COLO668 (cell line): Measurements from ENCODE around the gene BRD4.

Experiments used
- DNase-seq: peaks from one replicate; lab custom pipeline; 2025; ENCODE audit not compliant: unreplicated experiment; lab: John Stamatoyannopoulos, UW

BRD4 gene

DNA sequence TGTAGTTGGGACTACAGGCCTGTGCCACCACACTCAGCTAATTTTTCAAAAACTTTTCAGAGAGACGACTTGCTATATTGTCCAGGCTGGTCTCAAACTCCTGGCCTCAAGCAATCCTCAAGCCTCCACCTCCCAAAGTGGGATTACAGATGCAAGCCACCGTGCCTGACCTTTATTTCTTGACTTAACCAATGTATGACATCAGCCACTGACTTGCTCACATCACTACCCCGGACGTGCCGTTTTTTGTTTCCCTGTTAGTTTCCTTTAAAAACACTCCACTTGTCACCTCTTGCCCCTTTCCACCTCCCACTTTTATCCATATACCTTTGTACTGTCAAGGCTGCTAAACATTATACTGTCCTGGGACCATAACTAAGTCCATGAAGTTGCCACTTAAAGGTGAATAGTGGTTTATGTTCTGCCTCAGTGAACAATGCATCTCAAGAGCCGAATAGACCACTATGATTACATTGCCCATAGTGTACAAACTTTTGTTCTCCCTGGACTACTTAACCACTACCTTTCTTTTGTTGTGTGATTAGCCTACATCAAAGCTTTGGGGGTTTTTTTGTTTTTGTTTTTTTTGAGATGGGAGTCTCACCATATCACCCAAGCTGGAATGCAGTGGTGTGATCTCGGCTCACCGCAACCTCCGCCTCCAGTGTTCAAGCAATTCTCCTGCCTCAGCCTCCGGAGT lies 97.8 kb downstream of the BRD4 start:
- DNase-seq, result peak; percentile 1

- no peak for DNase-seq
Measured at GRCh38 chr19:15231271-15231670, 101.1 kb downstream of the BRD4 start.

- no peak for DNase-seq
Measured at GRCh38 chr19:15227261-15227660, 105.1 kb downstream of the BRD4 start.

GRCh38 chr19:15225760-15226159 lies 106.6 kb downstream of the BRD4 start:
- DNase-seq, result no peak

DNA sequence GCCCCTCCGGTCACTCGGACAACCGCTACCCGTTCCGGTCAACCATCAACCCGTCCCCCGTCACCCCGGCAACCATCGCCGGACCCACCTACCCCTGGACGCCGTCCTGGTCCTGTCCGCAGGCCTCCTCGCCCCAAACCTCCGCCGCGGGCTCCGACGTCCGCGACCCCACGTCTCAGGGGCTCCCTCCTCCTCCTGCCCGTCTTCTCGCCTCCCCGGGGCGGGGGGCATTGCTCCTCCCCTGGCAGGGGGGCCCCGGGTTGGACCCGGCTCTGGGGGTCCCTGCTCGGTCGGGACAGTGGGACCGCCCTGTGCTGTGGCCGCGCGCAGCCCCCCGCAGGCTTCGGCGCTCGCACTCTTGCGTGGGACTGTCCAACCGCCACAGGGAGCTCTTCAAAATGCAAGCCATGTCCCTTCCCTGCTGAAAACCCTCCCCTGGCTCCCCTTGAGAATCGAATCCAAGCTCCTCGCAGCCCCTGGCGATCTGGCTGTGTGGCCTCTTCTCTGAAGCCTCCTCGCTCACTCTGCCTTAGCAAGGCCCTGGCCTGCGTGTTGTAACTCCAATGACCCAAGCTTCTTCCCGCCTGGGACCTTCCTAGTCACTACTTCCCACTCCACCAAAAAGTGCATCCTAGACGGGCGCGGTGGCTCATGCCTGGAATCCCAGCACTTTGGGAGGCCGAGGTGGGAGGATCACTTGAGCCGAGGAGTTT lies 108.5 kb downstream of the BRD4 start:
- DNase-seq, result no peak

- DNase-seq, result peak; percentile 87
Measured at GRCh38 chr19:15222738-15223648, 109.3 kb downstream of the BRD4 start.

GRCh38 chr19:15220833-15221232 lies 111.5 kb downstream of the BRD4 start:
- no peak for DNase-seq

DNA sequence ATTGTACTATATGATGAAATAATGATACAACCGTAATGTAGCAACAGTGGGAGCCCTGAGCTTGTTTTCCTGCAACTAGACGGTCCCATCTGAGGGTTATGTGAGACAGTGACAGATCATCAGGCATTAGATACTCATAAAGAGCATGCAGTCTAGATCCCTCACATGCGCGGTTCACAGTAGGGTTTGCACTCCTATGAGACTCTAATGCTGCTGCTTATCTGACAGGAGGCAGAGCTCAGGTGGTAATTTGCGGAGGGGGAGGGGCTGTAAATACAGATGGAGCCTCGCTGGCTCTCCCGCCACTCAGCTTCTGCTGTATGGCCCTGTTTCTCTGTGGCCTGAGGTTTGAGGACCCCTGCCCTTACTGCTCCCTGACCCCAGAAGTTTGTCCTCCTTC lies 113.8 kb downstream of the BRD4 start:
- no peak for DNase-seq

DNA sequence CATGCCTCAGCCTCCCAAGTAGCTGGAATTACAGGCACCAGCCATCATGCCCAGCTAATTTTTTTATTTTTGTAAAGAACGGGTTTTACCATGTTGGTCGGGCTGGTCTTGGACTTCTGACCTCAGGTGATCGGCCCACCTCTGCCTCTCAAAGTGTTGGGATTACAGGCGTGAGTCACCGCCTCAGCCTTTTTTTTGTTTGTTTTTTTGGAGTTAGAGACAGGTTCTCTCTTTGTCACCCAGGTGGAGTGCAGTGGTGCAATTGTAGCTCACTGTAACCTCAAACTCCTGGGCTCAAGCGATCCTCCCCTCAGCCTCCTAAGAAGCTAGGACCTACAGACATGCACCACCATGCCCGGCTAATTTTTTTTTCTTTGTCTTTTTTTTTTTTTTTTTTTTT lies 116.0 kb downstream of the BRD4 start:
- DNase-seq, result no peak

GRCh38 chr19:15213715-15214381 lies 118.5 kb downstream of the BRD4 start:
- no peak for DNase-seq

DNA sequence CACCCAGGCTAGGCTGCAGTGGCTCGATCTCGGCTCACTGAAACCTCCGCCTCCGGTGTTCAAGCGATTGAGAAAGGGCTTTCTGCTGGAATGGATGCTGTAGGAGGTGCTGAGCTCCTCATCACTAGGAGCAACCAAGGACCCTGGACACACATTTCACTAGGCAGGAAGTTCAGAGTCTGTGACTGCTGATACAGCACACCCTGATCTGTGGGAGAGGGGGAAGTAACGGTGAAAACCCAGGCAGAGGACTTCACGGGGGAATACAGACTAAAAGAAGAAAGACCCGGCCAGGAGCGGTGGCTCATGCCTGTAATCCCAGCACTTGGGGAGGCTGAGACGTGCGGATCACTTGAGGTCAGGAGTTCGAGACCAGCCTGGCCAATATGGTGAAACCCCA lies 119.6 kb downstream of the BRD4 start:
- DNase-seq, result no peak

DNA sequence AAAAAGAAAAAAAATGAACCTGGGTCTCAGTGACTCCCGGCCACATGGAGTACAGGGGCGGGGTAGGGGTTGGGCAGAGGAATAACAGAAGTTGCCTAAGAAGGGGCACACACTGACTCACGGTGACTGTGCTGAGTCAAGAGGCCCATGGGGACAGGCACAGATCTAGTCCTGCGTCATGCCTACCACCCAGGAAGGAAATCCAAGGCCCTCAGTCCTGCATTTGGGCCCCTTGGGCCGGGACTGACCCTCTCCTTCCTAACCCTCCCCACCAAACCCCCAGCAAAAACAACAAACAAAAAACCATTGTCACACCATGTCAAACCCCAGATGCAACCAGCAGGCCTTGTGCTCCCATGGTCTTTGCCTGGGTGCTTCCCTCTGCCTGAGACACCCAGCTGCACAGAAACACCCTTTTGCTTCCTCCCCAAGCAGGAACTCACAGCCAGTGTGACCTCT lies 122.0 kb downstream of the BRD4 start:
- no peak for DNase-seq

- DNase-seq, result no peak
Measured at GRCh38 chr19:15201374-15202023, 130.8 kb downstream of the BRD4 start.

DNA sequence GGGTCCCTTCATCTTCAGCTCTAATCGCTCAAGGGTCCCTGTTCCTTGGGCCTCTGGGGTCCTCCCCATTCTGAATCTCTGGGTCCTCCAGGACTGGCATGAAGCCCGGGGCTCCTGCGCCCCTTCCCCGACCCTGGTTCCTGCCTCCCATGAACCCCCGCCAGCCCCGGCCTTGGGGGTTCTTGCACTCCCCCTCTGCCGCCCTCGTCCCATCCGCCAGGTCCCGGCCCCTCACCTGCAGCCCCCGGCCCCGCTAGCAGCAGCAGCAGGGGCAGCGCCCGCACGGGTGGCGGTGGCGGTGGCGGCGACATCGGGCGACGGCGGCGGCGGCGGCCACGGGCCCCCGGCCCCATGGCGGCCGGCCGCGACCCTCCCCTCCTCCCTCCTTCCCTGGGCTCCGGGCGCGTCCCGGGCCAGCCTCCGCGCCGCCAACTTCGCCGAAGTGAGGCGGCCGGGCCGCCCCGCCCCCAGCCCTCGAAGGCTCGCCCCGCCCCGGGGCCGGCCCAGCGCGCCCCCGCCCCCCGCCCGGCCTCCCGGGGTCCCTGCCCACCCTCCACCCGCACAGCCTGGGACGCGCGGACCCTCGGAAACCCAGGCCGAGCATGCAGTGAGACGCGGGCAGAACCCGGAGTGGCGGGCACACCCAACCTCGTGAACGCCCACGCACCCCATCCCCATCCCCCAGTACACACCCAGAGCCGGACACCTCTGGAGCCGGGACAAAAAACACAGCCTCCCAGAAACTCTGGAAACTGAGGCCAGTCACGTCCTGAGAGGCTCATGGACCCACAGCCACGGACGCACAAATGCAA lies 131.6 kb downstream of the BRD4 start, which contains the start of gene NOTCH3:
NOTCH3 (minus strand) TSS at position 443 of the 812 bp plus-strand sequence; CDS start at position 353, 90 bp downstream.
- no peak for DNase-seq

GRCh38 chr19:15199661-15200552 lies 132.4 kb downstream of the BRD4 start:
- no peak for DNase-seq

DNA sequence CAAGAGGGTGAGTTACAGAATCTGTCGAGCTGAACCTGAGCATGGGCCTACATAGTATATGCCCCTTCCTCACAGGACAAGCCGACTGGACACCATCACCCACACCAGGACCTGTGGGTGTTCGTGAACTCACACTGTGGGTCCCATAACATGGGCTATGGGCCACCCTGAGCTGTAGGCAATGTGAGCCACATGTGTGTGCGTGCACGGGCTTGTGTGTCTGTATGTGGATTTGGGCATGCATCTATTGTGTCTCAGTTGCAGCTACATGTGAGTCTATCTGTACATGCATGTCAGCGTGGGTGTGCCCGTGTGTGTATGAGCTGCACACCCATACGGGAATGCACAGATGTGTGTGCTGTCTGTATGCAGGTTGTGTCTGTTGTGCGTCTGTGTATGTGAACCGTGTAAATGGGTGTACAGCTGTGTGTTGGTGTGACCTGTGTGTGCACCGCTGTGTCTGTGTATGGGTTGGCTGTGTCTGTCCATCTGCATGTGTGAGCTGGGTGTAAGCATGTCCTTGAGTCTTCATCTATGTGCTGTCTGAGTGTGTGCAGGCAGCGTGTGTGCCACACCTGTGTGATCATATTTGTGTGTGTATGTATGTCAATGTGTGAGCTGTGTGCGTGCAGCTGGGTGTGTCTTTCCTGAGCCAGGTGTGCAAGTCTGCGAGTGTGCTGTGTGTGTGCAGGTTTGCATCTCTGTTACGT lies 133.2 kb downstream of the BRD4 start:
- DNase-seq, result no peak

GRCh38 chr19:15197942-15198341 lies 134.4 kb downstream of the BRD4 start:
- DNase-seq, result no peak
